H9 (cell line): ENCODE results near the gene SLC25A26. TPM values are rescaled to one million over a fixed set of nuclear protein-coding genes. Genes with fewer than 3 reads are reported as not detected.
"Not testable (repeated sequence)": the region's sequence is repeated elsewhere in the genome, so short reads cannot be mapped to it uniquely, and the experiment has no call there.

Source experiments
- DNase-seq: peaks from one replicate; pipeline ENCODE4 v3.0.0-alpha.2; 2017
- H2AFZ ChIP-seq: one replicate; pipeline ENCODE4 v1.6.1; 2013; ENCODE audit warnings: mild to moderate bottlenecking, low read length, control low read depth, moderate library complexity
- H2AK5ac ChIP-seq: 2 replicates; pipeline ENCODE4 v1.6.1; 2013; ENCODE audit warnings: low read length, control low read depth, mixed read lengths; ENCODE audit not compliant: insufficient read length
- H2BK120ac ChIP-seq: one replicate; pipeline ENCODE4 v1.6.1; 2013; ENCODE audit warnings: low read depth, mild to moderate bottlenecking, low read length, control low read depth, inconsistent platforms; ENCODE audit not compliant: poor library complexity, severe bottlenecking
- H2BK12ac ChIP-seq: 2 replicates; pipeline ENCODE4 v1.6.1; 2013; ENCODE audit warnings: low read length, control low read depth, mixed read lengths, low read depth; ENCODE audit not compliant: insufficient read length
- H2BK15ac ChIP-seq: 2 replicates; pipeline ENCODE4 v1.6.1; 2013; ENCODE audit warnings: low read depth, low read length, control low read depth
- H2BK20ac ChIP-seq: one replicate; pipeline ENCODE4 v1.6.1; 2013; ENCODE audit warnings: low read depth, mild to moderate bottlenecking, low read length, control low read depth, inconsistent platforms; ENCODE audit not compliant: poor library complexity, severe bottlenecking
- H2BK5ac ChIP-seq: 2 replicates; pipeline ENCODE4 v1.6.1; 2013; ENCODE audit warnings: low read length, control low read depth, mixed read lengths; ENCODE audit not compliant: insufficient read length
- H3K14ac ChIP-seq: 2 replicates; pipeline ENCODE4 v1.6.1; 2013; ENCODE audit warnings: low read length, control low read depth; ENCODE audit not compliant: insufficient read depth
- H3K18ac ChIP-seq: 2 replicates; pipeline ENCODE4 v1.6.1; 2013; ENCODE audit warnings: low read depth, mild to moderate bottlenecking, mixed read lengths, low read length, control low read depth; ENCODE audit not compliant: insufficient read length
- H3K23ac ChIP-seq: 2 replicates; pipeline ENCODE4 v1.6.1; 2013; ENCODE audit warnings: low read length, control low read depth, mixed read lengths, low read depth; ENCODE audit not compliant: insufficient read length
- H3K23me2 ChIP-seq: 2 replicates; pipeline ENCODE4 v1.6.1; 2013; ENCODE audit warnings: low read depth, mild to moderate bottlenecking, mixed read lengths, low read length, control low read depth; ENCODE audit not compliant: insufficient read length, poor library complexity, severe bottlenecking
- H3K27ac ChIP-seq: 2 replicates; pipeline ENCODE4 v1.5.1; 2013; ENCODE audit warnings: low read length, control low read depth, mixed read lengths, low read depth; ENCODE audit not compliant: insufficient read length
- H3K27me3 ChIP-seq: 2 replicates; pipeline ENCODE4 v1.6.1; 2013; ENCODE audit warnings: low read length, control low read depth, inconsistent platforms; ENCODE audit not compliant: insufficient read depth
- H3K4ac ChIP-seq: 2 replicates; pipeline ENCODE4 v1.6.1; 2013; ENCODE audit warnings: low read depth, mild to moderate bottlenecking, control low read depth, inconsistent platforms, low read length, moderate library complexity
- H3K4me1 ChIP-seq: 2 replicates; pipeline ENCODE4 v1.6.1; 2013; ENCODE audit warnings: low read length, control low read depth, inconsistent platforms; ENCODE audit not compliant: insufficient read depth
- H3K4me2 ChIP-seq: 2 replicates; pipeline ENCODE4 v1.6.1; 2013; ENCODE audit warnings: low read length, control low read depth, mixed read lengths; ENCODE audit not compliant: insufficient read length, insufficient read depth
- H3K56ac ChIP-seq: 2 replicates; pipeline ENCODE4 v1.6.1; 2013; ENCODE audit warnings: low read depth, mild to moderate bottlenecking, mixed read lengths, low read length, control low read depth; ENCODE audit not compliant: insufficient read length
- H3K79me1 ChIP-seq: 2 replicates; pipeline ENCODE4 v1.6.1; 2013; ENCODE audit warnings: low read depth, mild to moderate bottlenecking, moderate library complexity, low read length, control low read depth, inconsistent platforms; ENCODE audit not compliant: insufficient read depth, poor library complexity, severe bottlenecking
- H3K79me2 ChIP-seq: 2 replicates; pipeline ENCODE4 v1.6.1; 2013; ENCODE audit warnings: low read length, control low read depth, inconsistent platforms; ENCODE audit not compliant: insufficient read depth
- H3K9ac ChIP-seq: 2 replicates; pipeline ENCODE4 v1.6.1; 2013; ENCODE audit warnings: low read length, control low read depth, mixed read lengths; ENCODE audit not compliant: insufficient read length; ENCODE audit errors: extremely low read depth
- H3K9me3 ChIP-seq: one replicate; pipeline ENCODE4 v1.6.1; 2013; ENCODE audit warnings: low read depth, low read length, inconsistent platforms; ENCODE audit not compliant: control insufficient read depth
- H3T11ph ChIP-seq: one replicate; pipeline ENCODE4 v1.6.1; 2013; ENCODE audit warnings: mild to moderate bottlenecking, low read length, control low read depth, inconsistent platforms
- H4K20me1 ChIP-seq: one replicate; pipeline ENCODE4 v1.6.1; 2013; ENCODE audit not compliant: control insufficient read depth, insufficient read length, insufficient read depth
- H4K5ac ChIP-seq: 2 replicates; pipeline ENCODE4 v1.6.1; 2013; ENCODE audit warnings: low read depth, mild to moderate bottlenecking, mixed read lengths, low read length, control low read depth; ENCODE audit not compliant: insufficient read length
- H4K8ac ChIP-seq: replicated peaks from 2 replicates; pipeline ENCODE4 v1.6.1; 2013; ENCODE audit warnings: low read length, control low read depth, mixed read lengths, low read depth; ENCODE audit not compliant: insufficient read length
- H4K91ac ChIP-seq: 2 replicates; pipeline ENCODE4 v1.6.1; 2013; ENCODE audit warnings: low read depth, mild to moderate bottlenecking, moderate library complexity, mixed read lengths, low read length, control low read depth; ENCODE audit not compliant: insufficient read length
- H3K27ac Mint-ChIP-seq, 3 experiments: 2 replicates in 2 of 3; 3 replicates in 1 of 3; pipeline ENCODE4 v1.8.0; 2020 to 2021; ENCODE audit warnings: mixed read lengths in 3 of 3, mild to moderate bottlenecking in 1 of 3, moderate library complexity in 1 of 3
- H3K27me3 Mint-ChIP-seq: 2 replicates; pipeline ENCODE4 v1.8.0; 2021; ENCODE audit warnings: low read depth, mild to moderate bottlenecking, moderate library complexity, mixed read lengths
- H3K36me3 Mint-ChIP-seq, 3 experiments: 2 replicates in 2 of 3; 3 replicates in 1 of 3; pipeline ENCODE4 v1.8.0; 2020 to 2021; ENCODE audit warnings: low read depth in 3 of 3, mixed read lengths in 3 of 3; ENCODE audit not compliant: insufficient read depth in 1 of 3
- H3K4me1 Mint-ChIP-seq, 2 experiments: 2 replicates each; pipeline ENCODE4 v1.8.0; 2020; ENCODE audit warnings: mixed read lengths in 2 of 2
- H3K4me3 Mint-ChIP-seq, 2 experiments: 2 replicates in 1 of 2; 3 replicates in 1 of 2; pipeline ENCODE4 v1.8.0; 2020 to 2021; ENCODE audit warnings: mild to moderate bottlenecking in 2 of 2, mixed read lengths in 2 of 2, moderate library complexity in 1 of 2
- H3K9me3 Mint-ChIP-seq, 2 experiments: 2 replicates in 1 of 2; 3 replicates in 1 of 2; pipeline ENCODE4 v1.8.0; 2020; ENCODE audit warnings: mild to moderate bottlenecking in 2 of 2, mixed read lengths in 2 of 2, moderate library complexity in 1 of 2
- WGBS: extraction: QIAGEN DNeasy Blood & Tissue Kit; methylation state at CpG from one replicate; pipeline ENCODE4 v1.1.7; 2013; ENCODE audit warnings: missing lambda C conversion rate, low lambda C conversion rate, mixed read lengths; ENCODE audit not compliant: insufficient read length; ENCODE audit errors: extremely low coverage; 5-methylcytosine and 5-hydroxymethylcytosine counted together
- total RNA-seq: library from RNA; stranded (reverse); gene quantifications from 2 replicates; pipeline ENCODE4 v1.2.1, GENCODE V29; 2021
- TF ChIP-seq, protein P1 (sequence below): fragments of 200-600 bp; sonication (generic); conservative IDR thresholded peaks from 3 replicates; pipeline ENCODE4 v1.8.0; 2021; ENCODE audit warnings: antibody characterized with exemption, mild to moderate bottlenecking

Gene SLC25A26
- total RNA-seq, 1 experiment from 2014 or later: 30.2 TPM

DNA sequence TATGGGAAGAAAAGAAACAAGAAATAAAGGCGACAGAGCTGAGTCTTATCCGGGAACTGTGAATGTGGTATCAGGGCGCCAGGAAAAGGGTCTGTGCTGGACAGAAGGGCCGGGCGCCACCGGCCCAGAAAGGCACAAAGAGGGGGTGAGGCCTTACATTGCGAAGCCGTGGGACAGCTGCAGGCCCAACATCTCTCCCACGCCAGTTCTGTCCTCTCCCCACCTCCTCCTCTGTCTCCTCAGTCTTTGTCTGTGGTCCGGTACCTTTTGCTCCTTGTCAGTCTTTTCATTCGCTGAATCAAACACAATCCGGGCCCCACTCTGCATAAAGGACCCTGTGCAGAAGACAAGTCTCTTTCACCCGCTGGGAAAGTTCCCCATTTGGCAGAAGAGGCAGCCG is 198.2 kb downstream of the SLC25A26 start:
- H3K27me3 Mint-ChIP-seq: no peaks in the 10 kb centered on the region; the same call in 1 of the 2 replicates
- Histone ChIP-seq H3K9ac (no peak overlapping the region), H3K4ac (no peak overlapping the region), H3K79me1 (peaks cover 10% of the 10 kb centered on the region), H2BK12ac (no peak overlapping the region), H3K27ac (no peak overlapping the region), H3K79me2 (peaks cover 23% of the 10 kb centered on the region; the same call in 1 of the 2 replicates), H2BK15ac (no peak overlapping the region), H2BK120ac (no peak overlapping the region), H3K23me2 (no peaks in the 10 kb centered on the region), H3K23ac (no peak overlapping the region), H3K56ac (no peak overlapping the region), H2BK20ac (no peak overlapping the region), H3K9me3 (peaks cover 17% of the 10 kb centered on the region), H3K18ac (no peak overlapping the region), H2BK5ac (no peak overlapping the region), H3K4me1 (peaks cover 5% of the 10 kb centered on the region; the same call in 1 of the 2 replicates), H4K5ac (no peak overlapping the region), H3T11ph (no peak overlapping the region), H2AK5ac (no peak overlapping the region), H2AFZ (no peak overlapping the region), H3K4me2 (no peak overlapping the region), H4K20me1 (no peaks in the 10 kb centered on the region), H4K91ac (no peak overlapping the region), H3K27me3 (no peaks in the 10 kb centered on the region), H3K14ac (no peak overlapping the region; the same call in 1 of the 2 replicates), H4K8ac (no peak overlapping the region)
- WGBS: no CpG with 5 or more reads among the region's 14 CpGs
- H3K36me3 Mint-ChIP-seq: peaks cover 83 to 96% (median 86%) of the 10 kb centered on the region in 3 experiments
- H3K27ac Mint-ChIP-seq: peak overlapping the region; percentile 27 to 77 (median 60); a peak in 5 of 7 replicates
- H3K4me3 Mint-ChIP-seq: no peak overlapping the region; a peak in 1 of 5 replicates
- DNase-seq: no peak
- TF ChIP-seq, protein P1, sequence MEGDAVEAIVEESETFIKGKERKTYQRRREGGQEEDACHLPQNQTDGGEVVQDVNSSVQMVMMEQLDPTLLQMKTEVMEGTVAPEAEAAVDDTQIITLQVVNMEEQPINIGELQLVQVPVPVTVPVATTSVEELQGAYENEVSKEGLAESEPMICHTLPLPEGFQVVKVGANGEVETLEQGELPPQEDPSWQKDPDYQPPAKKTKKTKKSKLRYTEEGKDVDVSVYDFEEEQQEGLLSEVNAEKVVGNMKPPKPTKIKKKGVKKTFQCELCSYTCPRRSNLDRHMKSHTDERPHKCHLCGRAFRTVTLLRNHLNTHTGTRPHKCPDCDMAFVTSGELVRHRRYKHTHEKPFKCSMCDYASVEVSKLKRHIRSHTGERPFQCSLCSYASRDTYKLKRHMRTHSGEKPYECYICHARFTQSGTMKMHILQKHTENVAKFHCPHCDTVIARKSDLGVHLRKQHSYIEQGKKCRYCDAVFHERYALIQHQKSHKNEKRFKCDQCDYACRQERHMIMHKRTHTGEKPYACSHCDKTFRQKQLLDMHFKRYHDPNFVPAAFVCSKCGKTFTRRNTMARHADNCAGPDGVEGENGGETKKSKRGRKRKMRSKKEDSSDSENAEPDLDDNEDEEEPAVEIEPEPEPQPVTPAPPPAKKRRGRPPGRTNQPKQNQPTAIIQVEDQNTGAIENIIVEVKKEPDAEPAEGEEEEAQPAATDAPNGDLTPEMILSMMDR: no peak
- peaks cover 39 to 45% of the 10 kb centered on the region in 2 experiments for H3K9me3 Mint-ChIP-seq
- H3K4me1 Mint-ChIP-seq: peaks cover 25 to 33% of the 10 kb centered on the region in 2 experiments

- Histone ChIP-seq H3K79me2 (peaks cover 28% of the 10 kb centered on the region; the same call in 1 of the 2 replicates), H3K79me1 (peaks cover 20% of the 10 kb centered on the region), H3K9me3 (peaks cover 17% of the 10 kb centered on the region)
- not testable (repeated sequence) for H2BK120ac ChIP-seq, H2BK12ac ChIP-seq, H3K14ac ChIP-seq, H4K5ac ChIP-seq, H3K23ac ChIP-seq, H4K91ac ChIP-seq, H3K27ac ChIP-seq, H3K4me2 ChIP-seq, H3T11ph ChIP-seq, H2AFZ ChIP-seq, H3K4ac ChIP-seq, H4K8ac ChIP-seq, H2BK20ac ChIP-seq, H3K9ac ChIP-seq, H4K20me1 ChIP-seq, H3K27me3 ChIP-seq, H3K4me3 Mint-ChIP-seq, H3K56ac ChIP-seq, H3K27ac Mint-ChIP-seq, H3K23me2 ChIP-seq, DNase-seq, H3K4me1 ChIP-seq, H2AK5ac ChIP-seq, H3K18ac ChIP-seq, H2BK15ac ChIP-seq, H3K27me3 Mint-ChIP-seq, H2BK5ac ChIP-seq
- peaks cover 38 to 43% of the 10 kb centered on the region in 2 experiments for H3K4me1 Mint-ChIP-seq
- H3K36me3 Mint-ChIP-seq: peaks cover 80 to 95% (median 91%) of the 10 kb centered on the region in 3 experiments
- WGBS: no CpG with 5 or more reads among the region's 3 CpGs
- H3K9me3 Mint-ChIP-seq: peaks cover 44 to 53% of the 10 kb centered on the region in 2 experiments
Measured at GRCh38 chr3:66421144-66421543, 200.3 kb downstream of the SLC25A26 start.
